ENCODE results near the gene ETV2.
"Not testable (repeated sequence)": the region's sequence is repeated elsewhere in the genome, so short reads cannot be mapped to it uniquely, and the experiment has no call there.

Gene ETV2

GRCh38 chr19:35628565-35629331, 12.8 kb upstream of the ETV2 start, which contains the start of gene RBM42:
TSS of gene RBM42 (plus strand) at chr19:35629036. CDS start at chr19:35629154, 118 bp downstream.
- DNase-seq, result peak; percentile 100

- no peak for DNase-seq
These were observed 12.3 kb upstream of the ETV2 start for GRCh38 chr19:35629332-35629633.

GRCh38 chr19:35633727-35634440, 7.7 kb upstream of the ETV2 start:
- DNase-seq, result no peak

GRCh38 chr19:35636651-35637050, 4.9 kb upstream of the ETV2 start:
- DNase-seq, result no peak

GRCh38 chr19:35637165-35637564, 4.4 kb upstream of the ETV2 start:
- no peak for DNase-seq

- no peak for DNase-seq
These were observed 2.3 kb upstream of the ETV2 start for GRCh38 chr19:35639321-35639639.

GRCh38 chr19:35639863-35640262, 1.7 kb upstream of the ETV2 start:
- DNase-seq, result no peak

- no peak for DNase-seq
These were observed 767 bp downstream of the ETV2 start for GRCh38 chr19:35642312-35642711.

GRCh38 chr19:35642798-35643254, 1.3 kb downstream of the ETV2 start:
- DNase-seq, result peak; percentile 66

GRCh38 chr19:35643255-35644205, 2.0 kb downstream of the ETV2 start:
- peak; percentile 91 for DNase-seq

- peak; percentile 96 for DNase-seq
These were observed 2.9 kb downstream of the ETV2 start for GRCh38 chr19:35644206-35644986.

- peak; percentile 94 for DNase-seq
These were observed 3.6 kb downstream of the ETV2 start for GRCh38 chr19:35644987-35645679.

- no peak for DNase-seq
These were observed 4.4 kb downstream of the ETV2 start for GRCh38 chr19:35645680-35646511.

GRCh38 chr19:35648017-35648961, 6.7 kb downstream of the ETV2 start, which contains the start of gene COX6B1:
TSS of gene COX6B1 (plus strand) at chr19:35648323. CDS start at chr19:35651244, 2,921 bp downstream.
- peak; percentile 89 for DNase-seq

GRCh38 chr19:35650581-35650980, 9.0 kb downstream of the ETV2 start:
- no peak for DNase-seq

- not testable (repeated sequence) for DNase-seq
These were observed 13.3 kb downstream of the ETV2 start for GRCh38 chr19:35654828-35655227.

- no peak for DNase-seq
These were observed 14.1 kb downstream of the ETV2 start for GRCh38 chr19:35655600-35655999.

GRCh38 chr19:35656700-35657099, 15.2 kb downstream of the ETV2 start:
- DNase-seq, result no peak

GRCh38 chr19:35657904-35658700, 16.6 kb downstream of the ETV2 start:
- DNase-seq, result no peak

Measured in activated CD8-positive, alpha-beta memory T cell treated with anti-CD3 and anti-CD28 coated beads, Interleukin-2, amount 50 U/mL, for 48 hours (primary cell).